Type B pancreatic cell (in vitro differentiated cells): ENCODE results near the gene ATP1A1. TPM values are rescaled to one million over a fixed set of nuclear protein-coding genes. Genes with fewer than 3 reads are reported as not detected.

ENCODE experiments used
- DNase-seq: peaks from one replicate; pipeline ENCODE4 v3.0.0; 2021; ENCODE audit warnings: mixed read lengths; ENCODE audit not compliant: unreplicated experiment; ENCODE audit errors: extremely low spot score
- H3K27ac Mint-ChIP-seq: 2 replicates; pipeline ENCODE4 v1.8.0; 2021; ENCODE audit warnings: mild to moderate bottlenecking, mixed read lengths
- H3K27me3 Mint-ChIP-seq: 2 replicates; pipeline ENCODE4 v1.8.0; 2021; ENCODE audit warnings: mixed read lengths
- H3K36me3 Mint-ChIP-seq: 2 replicates; pipeline ENCODE4 v1.8.0; 2021; ENCODE audit warnings: mixed read lengths
- H3K4me1 Mint-ChIP-seq: one replicate; pipeline ENCODE4 v1.8.0; 2021; ENCODE audit warnings: mixed read lengths; ENCODE audit not compliant: unreplicated experiment
- H3K4me3 Mint-ChIP-seq: 2 replicates; pipeline ENCODE4 v1.8.0; 2021; ENCODE audit warnings: mild to moderate bottlenecking, mixed read lengths
- H3K9me3 Mint-ChIP-seq: 2 replicates; pipeline ENCODE4 v1.8.0; 2021; ENCODE audit warnings: mixed read lengths
- total RNA-seq: library from RNA; stranded (reverse); gene quantifications from 2 replicates; pipeline ENCODE4 v1.2.1, GENCODE V29; 2021; ENCODE audit warnings: low replicate concordance
- TF ChIP-seq, protein P1 (sequence below): fragments of 200-600 bp; sonication (generic); conservative IDR thresholded peaks from 2 replicates; pipeline ENCODE4 v1.5.0; 2021; ENCODE audit warnings: antibody characterized with exemption, mild to moderate bottlenecking

Gene ATP1A1
- total RNA-seq, 1 donor from 2014 or later = 374 TPM

DNA sequence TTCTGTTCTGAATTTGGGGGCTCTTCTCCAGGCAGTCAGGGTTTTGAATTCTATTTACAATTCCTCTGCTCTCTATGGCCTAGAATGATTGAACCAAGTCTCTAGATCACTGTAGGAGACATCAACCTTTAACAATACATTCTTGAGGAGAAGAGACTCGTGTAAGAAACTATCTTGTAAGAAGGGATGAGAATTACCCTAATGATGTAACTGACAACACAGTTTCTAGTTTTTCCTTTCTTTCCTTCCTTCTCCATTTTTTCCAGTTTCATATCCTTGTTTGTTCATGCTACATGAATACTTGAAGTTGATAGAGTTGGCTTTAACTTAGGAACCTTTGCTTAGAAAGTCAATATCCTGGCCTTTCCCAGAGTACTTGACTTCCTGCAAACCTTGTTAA is 1.3 kb upstream of the ATP1A1 start:
- Mint-ChIP-seq H3K4me1 (peaks cover 26% of the 10 kb centered on the region), H3K27me3 (no peaks in the 10 kb centered on the region), H3K27ac (peak overlapping the region; percentile 100), H3K9me3 (no peaks in the 10 kb centered on the region), H3K36me3 (no peaks in the 10 kb centered on the region), H3K4me3 (peak overlapping the region; percentile 96)
- TF ChIP-seq, protein P1, sequence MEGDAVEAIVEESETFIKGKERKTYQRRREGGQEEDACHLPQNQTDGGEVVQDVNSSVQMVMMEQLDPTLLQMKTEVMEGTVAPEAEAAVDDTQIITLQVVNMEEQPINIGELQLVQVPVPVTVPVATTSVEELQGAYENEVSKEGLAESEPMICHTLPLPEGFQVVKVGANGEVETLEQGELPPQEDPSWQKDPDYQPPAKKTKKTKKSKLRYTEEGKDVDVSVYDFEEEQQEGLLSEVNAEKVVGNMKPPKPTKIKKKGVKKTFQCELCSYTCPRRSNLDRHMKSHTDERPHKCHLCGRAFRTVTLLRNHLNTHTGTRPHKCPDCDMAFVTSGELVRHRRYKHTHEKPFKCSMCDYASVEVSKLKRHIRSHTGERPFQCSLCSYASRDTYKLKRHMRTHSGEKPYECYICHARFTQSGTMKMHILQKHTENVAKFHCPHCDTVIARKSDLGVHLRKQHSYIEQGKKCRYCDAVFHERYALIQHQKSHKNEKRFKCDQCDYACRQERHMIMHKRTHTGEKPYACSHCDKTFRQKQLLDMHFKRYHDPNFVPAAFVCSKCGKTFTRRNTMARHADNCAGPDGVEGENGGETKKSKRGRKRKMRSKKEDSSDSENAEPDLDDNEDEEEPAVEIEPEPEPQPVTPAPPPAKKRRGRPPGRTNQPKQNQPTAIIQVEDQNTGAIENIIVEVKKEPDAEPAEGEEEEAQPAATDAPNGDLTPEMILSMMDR = no peak
- DNase-seq = no peak

DNA sequence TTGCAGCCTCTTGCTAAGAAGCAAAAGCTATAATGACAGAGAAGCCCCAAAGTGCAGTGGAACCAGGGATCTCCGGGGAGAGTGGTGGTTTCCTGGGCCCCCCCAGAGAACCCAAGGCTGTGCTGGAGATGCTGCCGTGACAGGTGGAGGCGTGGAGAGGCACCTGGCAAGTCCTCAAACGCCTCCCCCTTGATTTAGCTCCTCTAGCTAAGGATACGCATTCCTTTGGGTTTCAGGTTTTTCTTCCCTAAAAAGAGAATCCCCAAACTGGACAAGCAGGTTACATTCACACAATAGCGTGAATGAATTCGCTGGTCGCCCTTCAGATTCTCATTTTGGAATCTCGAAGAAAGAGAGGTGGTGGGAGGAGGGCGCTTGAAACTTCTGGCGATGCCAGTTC is 853 bp upstream of the ATP1A1 start:
- no peaks in the 10 kb centered on the region for H3K27me3 Mint-ChIP-seq
- H3K4me3 Mint-ChIP-seq = peak overlapping the region; percentile 96
- no peak for DNase-seq
- H3K9me3 Mint-ChIP-seq = no peaks in the 10 kb centered on the region
- H3K27ac Mint-ChIP-seq = peak overlapping the region; percentile 100
- TF ChIP-seq, protein P1 = no peak
- peaks cover 30% of the 10 kb centered on the region for H3K4me1 Mint-ChIP-seq
- H3K36me3 Mint-ChIP-seq = no peaks in the 10 kb centered on the region

DNA sequence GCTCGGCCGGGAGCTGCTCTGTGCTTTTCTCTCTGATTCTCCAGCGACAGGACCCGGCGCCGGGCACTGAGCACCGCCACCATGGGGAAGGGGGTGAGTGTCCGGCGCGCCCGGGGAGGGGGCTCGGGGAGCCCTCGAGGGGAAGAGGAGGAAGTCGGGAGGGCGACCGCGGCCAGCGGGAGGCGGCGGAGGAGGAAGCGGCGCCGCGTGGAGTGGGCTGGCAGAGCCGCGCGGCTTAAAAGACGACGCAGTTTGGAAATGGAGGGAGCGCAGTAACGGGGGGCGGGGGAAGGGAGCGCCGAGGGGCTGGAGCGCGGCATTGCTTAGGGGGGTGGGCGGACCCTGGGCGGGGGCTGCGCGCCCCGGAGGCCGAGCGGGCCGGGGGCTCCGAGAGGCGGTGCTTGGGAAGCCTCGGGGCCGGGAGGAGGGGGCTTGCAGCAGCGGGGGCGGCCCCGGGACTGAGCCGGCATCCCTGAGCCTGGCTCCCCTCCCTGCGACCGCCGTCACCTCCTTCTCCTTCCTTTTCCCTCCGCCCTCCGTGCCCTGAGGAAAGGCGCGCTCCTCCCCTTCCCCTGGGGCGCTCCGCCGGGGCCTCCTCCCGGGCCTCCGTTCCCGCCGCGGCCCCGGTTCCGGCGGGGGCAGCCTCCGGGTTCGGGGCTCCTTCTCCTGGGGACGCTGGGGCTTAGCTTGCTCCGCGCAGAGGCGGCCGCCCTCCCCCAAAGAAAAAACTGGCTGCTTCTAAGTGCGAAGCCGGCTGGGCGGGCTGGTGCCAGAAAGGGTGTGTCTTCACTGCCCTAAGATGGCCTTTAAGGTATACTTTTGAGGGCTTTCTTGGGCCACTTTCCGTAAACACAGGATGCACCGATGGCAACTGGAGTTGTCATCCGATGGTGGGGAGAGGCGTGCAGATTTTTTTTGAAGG is 648 bp downstream of the ATP1A1 start:
- Mint-ChIP-seq H3K9me3 (no peaks in the 10 kb centered on the region), H3K4me1 (peaks cover 45% of the 10 kb centered on the region), H3K4me3 (peak overlapping the region; percentile 97), H3K27me3 (no peaks in the 10 kb centered on the region), H3K27ac (peak overlapping the region; percentile 100), H3K36me3 (no peaks in the 10 kb centered on the region)
- TF ChIP-seq, protein P1 = no peak
- peak; percentile 73 for DNase-seq

DNA sequence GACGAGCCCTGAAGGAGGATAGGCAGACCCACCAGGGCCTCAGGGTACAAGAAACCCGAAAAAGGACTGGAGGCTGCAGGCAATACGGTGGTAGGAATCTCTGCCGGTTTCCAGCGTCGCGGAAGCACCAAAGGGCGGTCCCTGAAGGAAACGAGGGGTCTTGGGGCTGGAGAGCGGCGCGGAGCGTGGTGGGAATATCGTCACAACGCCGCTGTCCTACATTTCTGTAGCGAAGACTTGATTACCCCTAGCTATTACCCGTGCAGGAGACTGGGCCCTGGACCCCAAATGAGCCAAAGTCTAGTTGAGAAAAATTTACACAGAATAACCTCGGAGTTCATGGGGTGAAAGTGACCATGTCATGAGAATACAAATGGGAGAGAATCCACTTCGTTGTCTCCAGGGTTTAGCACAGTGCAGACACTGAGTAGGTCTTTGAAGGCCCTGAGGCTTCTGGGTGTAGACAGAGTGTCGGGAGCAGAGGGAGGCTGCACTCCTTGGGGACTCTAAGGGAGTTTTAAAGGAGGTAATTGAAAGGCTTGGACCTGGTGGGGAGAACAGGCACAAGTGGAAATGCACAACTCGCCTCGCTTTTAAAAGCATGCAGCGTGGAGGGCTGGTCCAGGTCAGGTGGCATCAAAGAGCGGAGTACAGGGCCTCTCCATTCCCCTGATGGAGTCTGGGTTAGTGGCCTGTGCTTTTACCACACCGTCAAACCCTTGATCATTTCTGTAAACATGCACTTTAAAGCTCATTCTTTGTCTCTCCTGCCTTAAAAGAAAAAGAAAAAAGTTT is 1.5 kb downstream of the ATP1A1 start:
- DNase-seq = no peak
- H3K36me3 Mint-ChIP-seq = no peaks in the 10 kb centered on the region

DNA sequence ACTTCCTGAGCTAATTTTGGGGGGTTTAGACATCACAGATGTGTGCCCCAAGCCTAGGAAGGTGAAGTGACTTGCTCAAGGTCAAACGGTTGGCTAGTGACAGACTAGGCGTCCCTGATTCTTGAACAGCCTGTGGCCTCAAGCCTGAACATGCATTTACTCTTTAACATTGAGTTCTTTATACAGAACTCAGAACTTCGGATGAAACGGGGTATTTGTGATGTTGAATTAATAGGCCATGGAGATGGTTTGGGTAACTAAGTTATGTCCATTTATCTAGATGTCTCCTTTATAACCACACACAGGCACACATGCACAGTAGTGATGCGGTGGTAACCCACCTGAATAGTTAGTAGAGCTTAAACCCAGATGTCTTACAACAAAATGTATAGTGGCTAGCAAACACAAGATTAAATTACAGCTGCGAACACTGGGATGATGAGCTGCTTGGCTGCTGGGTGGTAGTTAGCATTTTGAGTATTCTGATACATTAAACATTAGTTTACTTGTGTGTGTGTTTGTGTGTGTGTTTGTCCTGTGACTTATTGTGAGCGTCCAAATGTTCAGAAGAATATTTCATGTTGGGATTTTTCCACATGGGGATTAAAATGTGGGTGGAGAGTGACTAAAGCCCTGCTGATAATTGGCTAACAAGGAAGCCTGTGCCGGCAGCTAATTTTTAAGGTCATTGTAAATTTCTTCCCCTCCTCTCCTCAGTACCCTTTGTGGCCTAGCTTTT is 2.3 kb downstream of the ATP1A1 start:
- Mint-ChIP-seq H3K4me3 (peak overlapping the region; percentile 97), H3K4me1 (peaks cover 52% of the 10 kb centered on the region), H3K27ac (peak overlapping the region; percentile 89), H3K27me3 (no peaks in the 10 kb centered on the region), H3K9me3 (no peaks in the 10 kb centered on the region), H3K36me3 (no peaks in the 10 kb centered on the region)
- DNase-seq = no peak
- TF ChIP-seq, protein P1 = no peak

More for the DNA sequence above, 1.5 kb downstream of the ATP1A1 start:
- Mint-ChIP-seq H3K27ac (peak overlapping the region; percentile 89), H3K27me3 (no peaks in the 10 kb centered on the region), H3K9me3 (no peaks in the 10 kb centered on the region), H3K4me3 (peak overlapping the region; percentile 97), H3K4me1 (peaks cover 52% of the 10 kb centered on the region)
- TF ChIP-seq, protein P1 = no peak
